ENCODE data around the gene PAX8.

DNA sequence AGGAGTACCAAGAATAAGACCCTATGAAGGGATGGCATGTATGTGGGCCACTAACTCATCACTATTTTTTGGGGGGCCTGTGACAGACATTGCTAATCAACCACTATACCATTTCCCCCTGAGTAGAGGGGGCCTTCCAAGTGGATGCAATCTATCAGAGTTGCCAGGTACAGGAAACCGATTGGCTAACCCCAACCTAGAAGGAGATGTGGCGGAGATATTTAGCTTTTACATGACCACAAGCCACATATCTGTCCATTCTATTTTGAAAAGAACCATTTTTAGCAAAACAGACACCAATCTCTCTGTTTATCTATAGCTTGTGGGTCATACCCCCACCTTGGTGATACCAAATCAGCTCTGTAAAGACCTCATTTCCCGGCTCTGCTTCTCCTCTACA is 51.0 kb downstream of the PAX8 start:
- TF ChIP-seq CTCF (IDR thresholded peaks at IDR 0.05; ENCODE audit: poor library complexity): no peak
- no peak for TF ChIP-seq EZH2 (IDR thresholded peaks at IDR 0.05; ENCODE audit: borderline replicate concordance)

Measured in hepatocyte (in vitro differentiated cells).